OCI-LY7 (cell line): Measurements from ENCODE around the gene PTPN14. TPM values are rescaled to one million over a fixed set of nuclear protein-coding genes. Genes with fewer than 3 reads are reported as not detected.
"Not testable (repeated sequence)": the region's sequence is repeated elsewhere in the genome, so short reads cannot be mapped to it uniquely, and the experiment has no call there.

ENCODE experiments used
- BruUV-seq: library from RNA; stranded (reverse); fragments of 400-500 nt; replicated peaks from 2 replicates; lab custom pipeline; 2021; lab: Mats Ljungman, UMichigan
- CTCF ChIA-PET: fragments of 300-600 bp; sonication (Branson Sonifier 250); formaldehyde crosslinking; loops from one replicate; lab custom pipeline; 2022; ENCODE audit warnings: antibody characterized with exemption; ENCODE audit not compliant: unreplicated experiment; lab: Charles Lee
- POLR2A ChIA-PET: fragments of 300-600 bp; sonication (Branson Sonifier 250); formaldehyde crosslinking; loops from one replicate; lab custom pipeline; 2022; ENCODE audit warnings: antibody characterized with exemption; lab: Charles Lee
- DNase-seq: peaks from one replicate; pipeline ENCODE4 v3.0.0-alpha.2; 2015; ENCODE audit warnings: low spot score
- H2AFZ ChIP-seq: fragments of 200-600 bp; sonication (generic), shearing (Covaris generic); 2 replicates; pipeline ENCODE4 v1.6.1; 2014; ENCODE audit warnings: mild to moderate bottlenecking, antibody characterized with exemption, low read length, moderate library complexity
- H3K27ac ChIP-seq: fragments of 200-600 bp; sonication (generic); 2 replicates; pipeline ENCODE4 v1.5.1; 2014; ENCODE audit warnings: mixed run types, low read depth, mild to moderate bottlenecking, moderate library complexity, low read length, inconsistent platforms; ENCODE audit not compliant: poor library complexity, severe bottlenecking
- H3K36me3 ChIP-seq: fragments of 200-600 bp; sonication (generic); 2 replicates; pipeline ENCODE4 v1.6.1; 2014; ENCODE audit warnings: mild to moderate bottlenecking, antibody characterized with exemption, low read length, moderate library complexity, mixed read lengths; ENCODE audit not compliant: insufficient read depth
- H3K4me1 ChIP-seq: fragments of 200-600 bp; sonication (generic); 2 replicates; pipeline ENCODE4 v1.5.1; 2014; ENCODE audit warnings: mild to moderate bottlenecking, low read length; ENCODE audit not compliant: insufficient read depth, poor library complexity, severe bottlenecking
- H3K4me2 ChIP-seq: fragments of 200-600 bp; sonication (generic); 2 replicates; pipeline ENCODE4 v1.6.1; 2014; ENCODE audit warnings: mild to moderate bottlenecking, low read length
- H3K4me3 ChIP-seq: fragments of 200-600 bp; sonication (generic); 2 replicates; pipeline ENCODE4 v1.5.1; 2014; ENCODE audit warnings: mild to moderate bottlenecking, low read depth, low read length; ENCODE audit not compliant: poor library complexity, severe bottlenecking
- H3K79me2 ChIP-seq: fragments of 200-600 bp; sonication (generic); 2 replicates; pipeline ENCODE4 v1.6.1; 2016; ENCODE audit warnings: low read depth, mild to moderate bottlenecking, low read length, moderate library complexity, mixed read lengths; ENCODE audit not compliant: insufficient read depth
- H3K9me2 ChIP-seq: fragments of 200-600 bp; sonication (generic); 2 replicates; pipeline ENCODE4 v1.6.1; 2016; ENCODE audit warnings: mild to moderate bottlenecking, low read length, mixed read lengths; ENCODE audit not compliant: insufficient read depth
- H3K9me3 ChIP-seq: fragments of 200-600 bp; sonication (generic); 2 replicates; pipeline ENCODE4 v1.6.1; 2014; ENCODE audit warnings: mild to moderate bottlenecking, mixed run types, low read length, mixed read lengths
- H4K20me1 ChIP-seq: fragments of 200-600 bp; sonication (generic); 2 replicates; pipeline ENCODE4 v1.6.1; 2014; ENCODE audit warnings: mild to moderate bottlenecking, antibody characterized with exemption, low read length, moderate library complexity, mixed read lengths; ENCODE audit not compliant: insufficient read depth
- CTCF ChIP-seq: fragments of 200-600 bp; sonication (generic); conservative IDR thresholded peaks from 2 replicates; pipeline ENCODE4 v1.5.1; 2014; ENCODE audit warnings: mild to moderate bottlenecking, antibody characterized with exemption, low read length, moderate library complexity, mixed read lengths
- EZH2phosphoT487 ChIP-seq: fragments of 200-600 bp; sonication (generic); IDR thresholded peaks from 2 replicates; pipeline ENCODE4 v1.6.1; 2018; ENCODE audit warnings: low read depth, borderline replicate concordance, mild to moderate bottlenecking, mixed run types, antibody characterized with exemption, low read length, moderate library complexity, mixed read lengths
- intact Hi-C: fragments of 100-400 bp; cut with micrococcal nuclease; formaldehyde crosslinking; loops from one replicate; pipeline ENCODE4 v1.10.0; 2022; ENCODE audit not compliant: unreplicated experiment
- total RNA-seq, 2 experiments: library from RNA; depleted of rRNA in 1 of 2; stranded (reverse); fragments of >200 nt in 1 of 2; shearing (Covaris generic) in 1 of 2; gene quantifications; 2 replicates each; pipeline ENCODE4 v1.2.3, GENCODE V29; 2014 to 2022

PTPN14 gene
- total RNA-seq, 2 experiments from 2014 or later = not detected

- H3K9me2 ChIP-seq = no peaks in the 10 kb centered on the region
- no peaks in the 10 kb centered on the region for H3K36me3 ChIP-seq
- intact Hi-C loops = no loop called here
- H3K4me3 ChIP-seq = no peak overlapping the region
- CTCF ChIA-PET = no interaction called here
- POLR2A ChIA-PET = no interaction called here
- H3K27ac ChIP-seq = no peak overlapping the region
- H3K9me3 ChIP-seq = no peaks in the 10 kb centered on the region
- no peak for DNase-seq
- no peaks in the 10 kb centered on the region for H3K79me2 ChIP-seq
- H3K4me2 ChIP-seq = no peak overlapping the region
- no peaks in the 10 kb centered on the region for H4K20me1 ChIP-seq
- no TSS peak for BruUV-seq
- TF ChIP-seq EZH2phosphoT487 = no peak
- TF ChIP-seq CTCF = no peak
- H3K4me1 ChIP-seq = no peaks in the 10 kb centered on the region
- H2AFZ ChIP-seq = no peak overlapping the region
Measured at GRCh38 chr1:214398490-214398889, 152.9 kb downstream of the PTPN14 start.

GRCh38 chr1:214397497-214397896, 153.9 kb downstream of the PTPN14 start:
- Histone ChIP-seq H3K36me3 (no peaks in the 10 kb centered on the region), H3K4me1 (no peaks in the 10 kb centered on the region), H3K9me2 (no peaks in the 10 kb centered on the region), H3K79me2 (no peaks in the 10 kb centered on the region), H2AFZ (no peak overlapping the region), H3K9me3 (no peaks in the 10 kb centered on the region), H3K27ac (no peak overlapping the region), H3K4me3 (no peak overlapping the region), H4K20me1 (no peaks in the 10 kb centered on the region), H3K4me2 (no peak overlapping the region)
- intact Hi-C loops = no loop called here
- no TSS peak for BruUV-seq
- POLR2A ChIA-PET = no interaction called here
- DNase-seq = no peak
- TF ChIP-seq CTCF (no peak), EZH2phosphoT487 (no peak)
- CTCF ChIA-PET = no interaction called here

GRCh38 chr1:214396330-214396729, 155.1 kb downstream of the PTPN14 start:
- H3K4me3 ChIP-seq = no peak overlapping the region
- H3K9me2 ChIP-seq = no peaks in the 10 kb centered on the region
- H3K36me3 ChIP-seq = no peaks in the 10 kb centered on the region
- no peak overlapping the region for H3K27ac ChIP-seq
- CTCF ChIA-PET = no interaction called here
- no peaks in the 10 kb centered on the region for H3K79me2 ChIP-seq
- no peak for DNase-seq
- TF ChIP-seq EZH2phosphoT487 (no peak), CTCF (no peak)
- H2AFZ ChIP-seq = no peak overlapping the region
- POLR2A ChIA-PET = no interaction called here
- no peaks in the 10 kb centered on the region for H3K9me3 ChIP-seq
- intact Hi-C loops = no loop called here
- H3K4me1 ChIP-seq = no peaks in the 10 kb centered on the region
- BruUV-seq = no TSS peak
- no peaks in the 10 kb centered on the region for H4K20me1 ChIP-seq
- no peak overlapping the region for H3K4me2 ChIP-seq

GRCh38 chr1:214394569-214394968, 156.8 kb downstream of the PTPN14 start:
- CTCF ChIA-PET, intact Hi-C loops, DNase-seq, H3K9me3 ChIP-seq, H2AFZ ChIP-seq, H3K4me1 ChIP-seq, H4K20me1 ChIP-seq, H3K9me2 ChIP-seq, H3K79me2 ChIP-seq, BruUV-seq, H3K4me3 ChIP-seq, H3K4me2 ChIP-seq, H3K36me3 ChIP-seq, H3K27ac ChIP-seq: not testable (repeated sequence)
- POLR2A ChIA-PET = interaction anchor here (0.5 kb wide), 1 partner anchor 9 kb away, joined by 4 read pairs; no protein-coding TSS in a partner anchor
